Panc1 (cell line): ENCODE measurements around the gene MINDY4. TPM values are rescaled to one million over a fixed set of nuclear protein-coding genes. Genes with fewer than 3 reads are reported as not detected.

ENCODE experiments used
- ATAC-seq: fragments of 200-7000 bp; cut with Tn5 transposase; 2 replicates; pipeline ENCODE4 v1.9.1; 2020; ENCODE audit warnings: mild to moderate bottlenecking, moderate library complexity
- BruUV-seq: library from RNA; stranded (reverse); fragments of 400-500 nt; replicated peaks from 2 replicates; lab custom pipeline; 2021; lab: Mats Ljungman, UMichigan
- CTCF ChIA-PET: fragments of 300-600 bp; sonication (Branson Sonifier 250); formaldehyde crosslinking; loops from one replicate; lab custom pipeline; 2022; ENCODE audit warnings: antibody characterized with exemption; lab: Charles Lee
- POLR2A ChIA-PET: fragments of 300-600 bp; sonication (Branson Sonifier 250); formaldehyde crosslinking; loops from one replicate; lab custom pipeline; 2022; ENCODE audit warnings: antibody characterized with exemption; lab: Charles Lee
- DNase-seq: peaks from one replicate; pipeline ENCODE4 v3.0.0-alpha.2; 2010; ENCODE audit warnings: low read depth, low spot score
- H3K27ac ChIP-seq: 2 replicates; pipeline ENCODE4 v1.5.1; 2011; ENCODE audit warnings: mild to moderate bottlenecking, low read length, inconsistent platforms
- H3K27me3 ChIP-seq: fragments of 200-500 bp; sonication (Bioruptor generic); 2 replicates; pipeline ENCODE4 v1.6.0; 2014; ENCODE audit warnings: low read length, inconsistent platforms; ENCODE audit not compliant: control insufficient read depth, insufficient read depth
- H3K36me3 ChIP-seq: fragments of 200-500 bp; sonication (Bioruptor generic); 2 replicates; pipeline ENCODE4 v1.5.1; 2014; ENCODE audit warnings: inconsistent platforms, mild to moderate bottlenecking, low read length, moderate library complexity; ENCODE audit not compliant: control insufficient read depth, insufficient read depth
- H3K4me1 ChIP-seq: 2 replicates; pipeline ENCODE4 v1.5.1; 2011; ENCODE audit warnings: inconsistent platforms, mild to moderate bottlenecking, low read length, moderate library complexity; ENCODE audit not compliant: control insufficient read depth, insufficient read depth
- H3K4me3 ChIP-seq, 2 experiments: 2 replicates each; pipeline ENCODE4 v1.5.1; 2011 to 2012; ENCODE audit warnings: low read depth in 2 of 2, low read length in 2 of 2, mild to moderate bottlenecking in 2 of 2, inconsistent platforms in 1 of 2, moderate library complexity in 1 of 2
- H3K9me3 ChIP-seq: fragments of 200-500 bp; sonication (Bioruptor generic); 2 replicates; pipeline ENCODE4 v1.5.1; 2014; ENCODE audit warnings: low read depth, mild to moderate bottlenecking, inconsistent platforms, low read length, moderate library complexity; ENCODE audit not compliant: control insufficient read depth, insufficient read depth
- CTCF ChIP-seq: fragments of 450-650 bp; IDR thresholded peaks from 2 replicates; pipeline ENCODE4 v1.5.1; 2017; ENCODE audit warnings: mild to moderate bottlenecking
- POLR2AphosphoS5 ChIP-seq: IDR thresholded peaks from 2 replicates; pipeline ENCODE4 v1.6.1; 2012; ENCODE audit warnings: mild to moderate bottlenecking, low read depth, low read length, moderate library complexity
- SIN3A ChIP-seq: IDR thresholded peaks from 2 replicates; pipeline ENCODE4 v1.6.1; 2012; ENCODE audit warnings: low read depth, mild to moderate bottlenecking, low read length, moderate library complexity, borderline replicate concordance; ENCODE audit not compliant: insufficient read depth
- TCF7L2 ChIP-seq: IDR thresholded peaks from 2 replicates; pipeline ENCODE4 v1.6.1; 2011; ENCODE audit warnings: mild to moderate bottlenecking, low read depth, low read length, inconsistent platforms
- in situ Hi-C: cut with HindIII; loops from 2 replicates; pipeline ENCODE4 v1.10.0; 2016; ENCODE audit warnings: low sequenced_read_pairs, low pct_unique_long_range_greater_than_20kb
- intact Hi-C: fragments of 100-400 bp; cut with micrococcal nuclease; formaldehyde crosslinking; loops from one replicate; pipeline ENCODE4 v1.10.0; 2022; ENCODE audit not compliant: unreplicated experiment
- total RNA-seq: library from RNA; stranded (reverse); gene quantifications from one replicate; pipeline ENCODE4 v1.2.1, GENCODE V29; 2021; ENCODE audit not compliant: unreplicated experiment
- TF ChIP-seq, protein P1 (sequence below), 2 experiments: IDR thresholded peaks; 2 replicates each; pipeline ENCODE4 v1.6.1; 2011 to 2012; ENCODE audit warnings: low read depth in 2 of 2, control low read depth in 1 of 2, low read length in 1 of 2, mild to moderate bottlenecking in 1 of 2, moderate library complexity in 1 of 2; ENCODE audit not compliant: insufficient read depth in 1 of 2

MINDY4 gene
- total RNA-seq, 1 experiment from 2014 or later, result 6.2 TPM

- ATAC-seq, result no peak
- Histone ChIP-seq H3K4me1 (peaks cover 4% of the 10 kb centered on the region), H3K27me3 (no peaks in the 10 kb centered on the region), H3K27ac (no peak overlapping the region), H3K4me3 (no peak overlapping the region), H3K9me3 (no peaks in the 10 kb centered on the region), H3K36me3 (no peaks in the 10 kb centered on the region)
- intact Hi-C loops, result no loop called here
- in situ Hi-C loops, result no loop called here
- BruUV-seq, result no TSS peak
- TF ChIP-seq, protein P1, sequence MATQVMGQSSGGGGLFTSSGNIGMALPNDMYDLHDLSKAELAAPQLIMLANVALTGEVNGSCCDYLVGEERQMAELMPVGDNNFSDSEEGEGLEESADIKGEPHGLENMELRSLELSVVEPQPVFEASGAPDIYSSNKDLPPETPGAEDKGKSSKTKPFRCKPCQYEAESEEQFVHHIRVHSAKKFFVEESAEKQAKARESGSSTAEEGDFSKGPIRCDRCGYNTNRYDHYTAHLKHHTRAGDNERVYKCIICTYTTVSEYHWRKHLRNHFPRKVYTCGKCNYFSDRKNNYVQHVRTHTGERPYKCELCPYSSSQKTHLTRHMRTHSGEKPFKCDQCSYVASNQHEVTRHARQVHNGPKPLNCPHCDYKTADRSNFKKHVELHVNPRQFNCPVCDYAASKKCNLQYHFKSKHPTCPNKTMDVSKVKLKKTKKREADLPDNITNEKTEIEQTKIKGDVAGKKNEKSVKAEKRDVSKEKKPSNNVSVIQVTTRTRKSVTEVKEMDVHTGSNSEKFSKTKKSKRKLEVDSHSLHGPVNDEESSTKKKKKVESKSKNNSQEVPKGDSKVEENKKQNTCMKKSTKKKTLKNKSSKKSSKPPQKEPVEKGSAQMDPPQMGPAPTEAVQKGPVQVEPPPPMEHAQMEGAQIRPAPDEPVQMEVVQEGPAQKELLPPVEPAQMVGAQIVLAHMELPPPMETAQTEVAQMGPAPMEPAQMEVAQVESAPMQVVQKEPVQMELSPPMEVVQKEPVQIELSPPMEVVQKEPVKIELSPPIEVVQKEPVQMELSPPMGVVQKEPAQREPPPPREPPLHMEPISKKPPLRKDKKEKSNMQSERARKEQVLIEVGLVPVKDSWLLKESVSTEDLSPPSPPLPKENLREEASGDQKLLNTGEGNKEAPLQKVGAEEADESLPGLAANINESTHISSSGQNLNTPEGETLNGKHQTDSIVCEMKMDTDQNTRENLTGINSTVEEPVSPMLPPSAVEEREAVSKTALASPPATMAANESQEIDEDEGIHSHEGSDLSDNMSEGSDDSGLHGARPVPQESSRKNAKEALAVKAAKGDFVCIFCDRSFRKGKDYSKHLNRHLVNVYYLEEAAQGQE (IDR thresholded peaks at IDR 0.05; ENCODE audit: insufficient read depth in 1 of 2, low read depth in 2 of 2, low read length in 1 of 2), result no peak
- TF ChIP-seq CTCF (no peak), TCF7L2 (no peak), SIN3A (no peak), POLR2AphosphoS5 (no peak)
- CTCF ChIA-PET, result no interaction called here
- POLR2A ChIA-PET, result no interaction called here
- no peak for DNase-seq
Measured at GRCh38 chr7:30850426-30850825, 79.2 kb downstream of the MINDY4 start.

GRCh38 chr7:30851651-30852307 is 80.6 kb downstream of the MINDY4 start:
- Histone ChIP-seq H3K9me3 (no peaks in the 10 kb centered on the region), H3K27ac (no peak overlapping the region), H3K4me3 (no peak overlapping the region), H3K4me1 (no peaks in the 10 kb centered on the region), H3K27me3 (no peaks in the 10 kb centered on the region), H3K36me3 (no peaks in the 10 kb centered on the region)
- intact Hi-C loops, result no loop called here
- in situ Hi-C loops, result no loop called here
- ChIA-PET POLR2A (no interaction called here), CTCF (no interaction called here)
- TF ChIP-seq, protein P1 (IDR thresholded peaks at IDR 0.05; ENCODE audit: insufficient read depth in 1 of 2, low read depth in 2 of 2, low read length in 1 of 2), result no peak
- TF ChIP-seq TCF7L2 (no peak), CTCF (no peak), POLR2AphosphoS5 (no peak), SIN3A (no peak)
- no peak for DNase-seq
- ATAC-seq, result no peak
- BruUV-seq, result no TSS peak
